Glomerular visceral epithelial cell (primary cell): ENCODE results near the gene TLE6.
"Not testable (repeated sequence)": the region's sequence is repeated elsewhere in the genome, so short reads cannot be mapped to it uniquely, and the experiment has no call there.

Experiments
- DNase-seq: peaks from one replicate; pipeline ENCODE4 v3.0.0-alpha.2; 2016; ENCODE audit errors: extremely low spot score

The TLE6 gene

DNA sequence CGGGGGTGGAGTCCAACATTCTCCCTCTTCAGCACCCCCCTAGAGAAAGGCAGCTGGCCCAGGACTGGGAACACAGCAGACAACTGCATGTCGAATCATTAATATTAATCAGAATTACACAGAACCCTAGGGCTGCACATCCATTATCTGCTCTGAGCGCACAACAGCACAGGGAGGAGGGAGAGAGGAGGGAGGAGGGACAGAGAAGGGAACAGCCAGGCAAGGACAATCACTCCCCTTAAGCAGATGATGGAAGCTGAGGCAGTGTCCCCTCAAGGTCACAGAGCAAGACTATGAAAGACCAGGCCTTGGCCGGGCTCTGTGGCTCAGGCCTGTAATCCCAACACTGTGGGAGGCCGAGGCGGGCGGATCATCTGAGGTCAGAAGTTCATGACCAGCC, 25.7 kb downstream of the TLE6 start:
- DNase-seq = no peak

- no peak for DNase-seq
These were observed 27.2 kb downstream of the TLE6 start for GRCh38 chr19:3004522-3004921.

GRCh38 chr19:3005345-3005744, 28.0 kb downstream of the TLE6 start:
- DNase-seq = no peak

DNA sequence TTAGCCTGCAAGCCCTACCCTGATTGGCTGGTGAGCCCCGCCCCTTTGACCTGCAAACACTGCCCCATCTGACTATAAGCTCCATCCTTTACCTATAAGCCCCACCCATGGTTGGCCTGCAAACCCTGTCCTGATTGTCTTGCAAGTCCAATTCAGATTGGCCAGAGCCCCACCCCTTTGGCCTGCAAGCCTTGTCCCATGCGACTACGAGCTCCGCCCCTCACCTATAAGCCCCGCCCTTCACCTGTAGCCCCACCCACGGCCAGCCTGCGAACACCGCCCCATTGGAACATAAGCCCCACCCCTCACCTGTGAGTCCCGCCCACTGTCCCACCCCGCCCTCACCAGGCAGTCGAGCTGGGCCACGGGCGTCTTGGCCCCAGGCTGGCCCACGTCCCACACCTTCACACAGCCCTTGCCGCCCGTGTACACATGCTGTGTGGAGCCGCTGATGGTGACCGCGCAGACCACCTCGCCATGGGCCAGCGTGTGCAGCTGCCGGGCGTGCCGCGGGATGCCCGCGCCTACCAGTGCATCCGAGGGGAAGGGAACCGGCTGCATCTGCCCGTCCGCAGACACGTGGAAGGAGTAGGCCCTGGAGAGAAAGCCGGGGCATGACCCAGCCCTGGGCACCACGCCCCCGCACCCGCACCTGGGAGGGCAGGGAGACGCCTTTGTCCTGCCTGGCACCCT, 28.9 kb downstream of the TLE6 start:
- no peak for DNase-seq

- no peak for DNase-seq
These were observed 30.6 kb downstream of the TLE6 start for GRCh38 chr19:3007975-3008374.

GRCh38 chr19:3008994-3009393, 31.6 kb downstream of the TLE6 start:
- DNase-seq = no peak

DNA sequence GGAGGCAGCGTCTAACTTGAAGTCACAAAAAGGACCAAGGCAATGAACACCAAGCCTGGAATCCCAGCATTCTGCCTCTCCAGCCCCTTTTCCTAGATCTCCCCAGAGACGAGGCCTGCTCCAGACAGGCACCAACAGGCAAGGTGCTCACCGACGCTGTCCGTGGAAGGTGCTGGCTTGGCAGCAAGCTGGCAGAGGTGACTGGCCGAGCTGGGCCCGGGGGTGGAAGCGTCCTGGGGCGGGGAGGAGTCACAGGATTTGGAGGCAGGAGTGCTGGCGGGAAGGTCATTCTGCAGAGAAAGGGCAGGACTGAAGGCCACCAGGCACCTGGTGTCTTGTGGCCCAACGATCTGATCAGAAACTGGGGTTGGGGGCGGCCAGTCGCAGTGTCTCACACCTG, 33.5 kb downstream of the TLE6 start:
- DNase-seq = no peak

DNA sequence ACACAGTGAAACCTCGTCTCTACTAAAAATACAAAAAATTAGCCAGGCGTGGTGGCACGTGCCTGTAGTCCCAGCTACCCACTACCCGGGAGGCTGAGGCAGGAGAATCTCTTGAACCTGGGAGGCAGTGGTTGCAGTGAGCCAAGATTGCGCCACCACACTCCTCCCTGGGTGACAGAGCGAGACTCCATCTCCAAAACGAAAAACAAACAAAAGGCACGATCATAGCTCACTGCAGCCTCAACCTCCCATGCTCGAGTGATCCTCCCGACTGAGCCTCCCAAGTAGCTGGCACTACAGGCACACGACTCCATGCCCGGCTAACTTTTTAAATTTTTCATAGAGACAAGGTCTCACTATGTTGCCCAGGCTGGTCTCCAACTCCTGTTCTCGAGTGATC, 34.7 kb downstream of the TLE6 start:
- not testable (repeated sequence) for DNase-seq

GRCh38 chr19:3012621-3013262, 35.4 kb downstream of the TLE6 start:
- DNase-seq = no peak

- DNase-seq = no peak
These were observed 35.9 kb downstream of the TLE6 start for GRCh38 chr19:3013263-3013725.

DNA sequence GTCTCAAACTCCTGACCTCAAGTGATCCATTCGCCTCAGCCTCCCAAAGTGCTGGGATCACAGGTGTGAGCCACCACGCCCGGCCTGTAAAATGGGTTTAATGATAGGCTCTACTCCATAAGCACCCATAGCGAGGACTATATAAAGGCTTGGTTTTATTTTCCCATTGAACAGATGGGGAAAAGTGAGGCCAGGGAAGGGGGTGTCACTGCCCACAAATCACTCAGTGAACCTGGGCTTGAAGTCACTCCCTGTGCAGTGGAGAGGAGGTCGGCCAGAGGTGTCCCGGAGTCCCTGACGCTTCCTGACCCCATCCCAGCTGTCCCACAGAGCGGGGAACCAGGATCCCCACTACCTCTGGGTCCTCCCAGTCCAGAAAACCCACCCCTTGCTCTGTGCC, 36.8 kb downstream of the TLE6 start:
- DNase-seq = no peak

DNA sequence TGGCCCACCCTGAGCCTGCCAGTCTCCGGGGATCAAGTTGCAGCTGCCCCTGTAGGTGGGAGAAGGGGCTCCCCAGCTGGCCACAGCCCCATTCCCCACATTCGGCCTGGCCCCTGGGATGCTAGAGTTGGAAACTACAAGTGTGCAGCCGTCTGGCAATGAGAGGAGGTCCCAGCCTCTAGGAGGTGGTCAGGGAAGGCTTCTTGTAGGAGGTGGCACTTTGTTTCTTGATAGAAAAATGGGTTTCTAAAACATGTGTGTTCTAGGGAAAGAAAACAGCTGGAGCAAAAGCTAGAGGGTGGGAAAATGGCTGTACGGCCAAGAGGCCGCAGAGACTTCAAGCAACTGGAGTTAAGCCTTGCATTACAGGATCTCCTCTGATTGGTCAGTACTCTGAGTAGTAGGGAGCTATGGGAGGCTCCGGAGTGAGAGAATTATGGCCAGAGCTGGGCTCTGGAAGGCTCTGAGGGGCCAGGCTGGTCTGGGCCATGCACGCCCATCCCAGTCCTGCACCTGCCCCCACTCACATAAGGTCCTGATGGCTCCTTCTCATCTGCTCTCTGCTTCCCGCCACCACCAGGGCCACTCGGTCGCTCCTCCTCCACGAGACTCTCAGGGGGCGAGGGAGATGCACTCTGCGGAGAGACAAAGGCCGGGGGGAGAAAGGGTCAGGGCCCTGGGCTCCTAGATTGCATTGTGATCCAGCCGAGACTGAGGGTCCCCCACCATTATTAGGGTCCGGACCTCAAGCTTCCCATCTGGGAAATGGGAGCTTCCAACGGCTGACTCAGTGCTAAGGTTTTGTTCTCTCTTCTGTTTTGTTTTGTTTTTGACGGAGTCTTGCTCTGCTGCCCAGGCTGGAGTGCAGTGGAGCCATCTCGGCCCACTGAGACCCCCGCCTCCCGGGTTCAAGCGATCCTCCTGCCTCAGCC, 38.0 kb downstream of the TLE6 start:
- no peak for DNase-seq

GRCh38 chr19:3017923-3018322, 40.6 kb downstream of the TLE6 start:
- DNase-seq = no peak

DNA sequence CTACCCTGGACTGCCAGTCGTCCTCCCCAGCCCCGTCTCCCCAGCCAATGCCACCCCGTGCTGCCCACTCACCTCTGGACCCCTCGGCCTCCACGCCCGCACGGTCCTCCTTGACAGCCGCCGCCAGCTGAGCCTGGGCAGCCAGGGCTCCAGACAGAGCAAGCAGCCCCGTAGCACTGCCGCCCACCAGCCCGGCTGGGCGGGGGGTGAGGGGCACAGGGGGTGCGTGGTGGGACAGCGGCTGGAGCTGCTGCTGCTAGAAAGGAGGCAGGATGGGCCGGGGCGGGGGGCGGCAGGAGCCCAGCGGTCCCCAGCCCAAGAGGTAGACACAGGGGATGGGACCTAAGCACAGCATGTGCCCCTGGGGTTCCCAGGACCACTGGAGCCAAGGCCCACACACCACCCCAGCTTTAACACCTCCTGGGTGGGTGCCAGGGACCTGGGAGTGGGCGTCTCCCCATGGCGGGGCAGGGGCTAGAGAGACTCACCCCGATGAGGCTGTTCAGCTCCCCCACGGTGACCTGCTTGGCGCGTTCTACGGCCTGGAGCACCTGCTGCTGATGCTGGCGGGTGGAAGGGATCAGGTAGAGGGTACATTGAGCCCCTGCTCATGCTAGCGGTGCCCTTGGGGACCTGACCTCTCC, 42.0 kb downstream of the TLE6 start:
- DNase-seq = no peak

DNA sequence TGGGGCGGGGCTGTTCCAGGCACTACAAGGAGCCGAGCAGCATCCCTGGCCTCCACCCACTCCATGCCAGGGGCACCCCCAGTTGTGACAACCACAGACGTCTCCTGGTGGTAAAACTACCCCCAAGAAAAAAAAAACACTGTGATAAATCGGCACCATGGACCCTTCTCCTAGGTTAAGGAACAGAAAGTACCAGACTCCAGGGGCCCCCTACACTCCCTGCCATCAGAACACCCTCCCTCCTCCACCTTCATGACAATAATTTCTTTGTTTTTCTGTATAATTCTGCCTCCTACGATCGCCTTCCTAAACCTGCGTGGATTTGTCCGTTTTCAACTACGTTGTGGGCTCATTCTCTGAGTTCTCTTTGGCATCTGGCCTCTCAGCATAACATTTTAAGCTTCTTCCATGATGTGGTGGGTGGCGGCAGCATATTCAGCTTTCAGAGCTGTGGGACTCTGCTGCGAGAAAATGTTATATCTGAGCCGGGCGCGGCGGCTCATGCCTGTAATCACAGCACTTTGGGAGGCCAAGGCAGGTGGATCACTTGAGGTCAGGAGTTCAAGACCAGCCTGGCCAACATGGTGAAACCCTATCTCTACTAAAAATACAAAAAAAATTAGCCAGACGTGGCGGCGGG, 43.1 kb downstream of the TLE6 start:
- no peak for DNase-seq

- DNase-seq = no peak
These were observed 47.1 kb downstream of the TLE6 start for GRCh38 chr19:3024509-3024869.

GRCh38 chr19:3024870-3025548, 47.6 kb downstream of the TLE6 start:
- DNase-seq = no peak

DNA sequence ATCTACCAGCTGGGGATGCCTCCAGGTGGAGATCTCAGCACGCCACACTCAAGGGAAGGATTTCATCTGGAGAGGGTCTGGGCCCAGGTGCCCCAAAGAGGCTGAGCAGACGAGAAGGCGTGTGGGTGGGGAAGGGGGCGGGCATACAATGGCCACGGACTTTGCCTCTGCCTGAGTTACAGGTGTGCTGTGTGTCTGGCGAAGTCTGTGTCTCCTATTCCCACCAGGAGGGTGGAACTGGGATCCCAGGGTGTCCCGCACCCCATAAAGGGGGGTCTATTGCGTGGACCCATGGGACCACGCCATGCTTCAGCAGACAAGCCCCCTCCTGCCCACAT, 48.2 kb downstream of the TLE6 start:
- no peak for DNase-seq

GRCh38 chr19:3026768-3027167, 49.4 kb downstream of the TLE6 start:
- DNase-seq = no peak

DNA sequence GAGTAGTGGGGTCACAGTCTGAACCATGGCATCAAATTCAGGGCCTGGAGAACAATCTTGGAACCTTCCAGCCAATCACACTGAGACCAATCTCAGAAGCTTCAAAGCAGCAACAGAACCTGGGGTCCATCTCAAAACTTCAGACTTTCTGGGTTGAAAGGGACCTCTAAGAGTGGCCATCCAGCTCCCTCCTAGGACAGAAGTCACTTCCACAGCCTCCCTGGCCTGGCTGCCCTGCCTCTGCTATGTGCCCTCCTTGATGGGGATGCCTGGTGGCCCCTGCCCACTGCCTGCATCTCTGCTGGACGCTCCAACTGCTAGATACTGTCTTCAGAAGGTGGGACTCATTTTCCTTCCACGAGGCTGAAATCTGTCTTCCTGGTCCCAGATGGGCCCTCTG, 49.9 kb downstream of the TLE6 start:
- DNase-seq = no peak

DNA sequence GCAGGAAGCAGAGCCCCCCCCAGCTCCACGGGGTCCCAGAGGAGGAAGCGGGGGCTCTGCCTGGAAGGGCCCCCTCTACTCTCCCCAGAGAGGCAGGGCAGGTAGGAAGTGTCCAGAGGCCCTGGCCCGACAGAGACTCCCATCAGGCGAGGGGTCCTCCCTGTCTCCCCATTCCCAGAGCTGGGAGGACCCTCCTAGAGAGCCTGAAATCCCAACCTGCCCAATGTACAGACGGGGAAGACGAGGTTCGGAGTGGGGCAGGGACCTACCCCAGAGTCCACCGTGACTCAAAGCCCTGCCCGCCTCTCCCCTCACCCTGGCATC, 50.6 kb downstream of the TLE6 start:
- no peak for DNase-seq
